GM12865 (cell line): ENCODE results near the gene ASS1.
A peak's percentile ranks its signal among the peaks of the same experiment; 100 is the strongest.

Source experiments
- DNase-seq: peaks from one replicate; pipeline ENCODE4 v3.0.0; 2010; ENCODE audit warnings: low read depth
- H3K4me3 ChIP-seq: 2 replicates; pipeline ENCODE4 v1.5.1; 2011; ENCODE audit warnings: mild to moderate bottlenecking, low read depth, low read length, control low read depth
- CTCF ChIP-seq: IDR thresholded peaks from 2 replicates; pipeline ENCODE4 v1.5.1; 2011; ENCODE audit warnings: low read length, control low read depth, low read depth, inconsistent platforms; ENCODE audit not compliant: insufficient read depth; ENCODE audit errors: missing control alignments

Gene ASS1

GRCh38 chr9:130543859-130544258 lies 99.1 kb downstream of the ASS1 start:
- DNase-seq, result no peak
- no peak overlapping the region for H3K4me3 ChIP-seq
- no peak for TF ChIP-seq CTCF

DNA sequence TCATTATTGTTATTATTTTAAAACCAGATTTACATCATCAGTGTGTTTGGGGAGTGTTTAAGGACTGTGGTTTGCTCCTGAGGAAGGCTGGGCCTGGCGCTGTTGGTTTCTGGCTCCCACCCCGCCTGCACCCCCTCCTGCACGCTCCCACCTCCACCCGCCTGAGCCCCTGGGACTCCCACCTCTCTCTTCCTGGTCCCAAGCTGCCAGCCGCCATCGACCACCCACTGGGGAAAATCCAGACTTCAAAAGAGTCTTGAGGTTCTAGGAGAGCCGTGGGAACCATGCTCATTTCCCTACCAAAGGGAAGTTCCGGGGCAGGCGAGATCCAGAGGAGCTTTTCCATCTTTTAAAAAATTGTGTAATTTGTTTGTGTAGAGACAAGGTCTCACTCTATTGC lies 99.6 kb downstream of the ASS1 start:
- H3K4me3 ChIP-seq, result no peak overlapping the region
- DNase-seq, result no peak
- TF ChIP-seq CTCF, result no peak

GRCh38 chr9:130548103-130548502 lies 103.3 kb downstream of the ASS1 start:
- no peak for DNase-seq
- TF ChIP-seq CTCF, result no peak
- no peak overlapping the region for H3K4me3 ChIP-seq

- TF ChIP-seq CTCF, result no peak
- H3K4me3 ChIP-seq, result no peak overlapping the region
- peak; percentile 16 for DNase-seq
These were observed 104.5 kb downstream of the ASS1 start for GRCh38 chr9:130549093-130549735.
